Endodermal cell (in vitro differentiated cells): Measurements from ENCODE around the gene SGF29. TPM values are rescaled to one million over a fixed set of nuclear protein-coding genes. Genes with fewer than 3 reads are reported as not detected.
"Not testable (repeated sequence)": the region's sequence is repeated elsewhere in the genome, so short reads cannot be mapped to it uniquely, and the experiment has no call there.

Source experiments
- DNase-seq: peaks from one replicate; pipeline ENCODE4 v3.0.0-alpha.2; 2017
- H3K27ac ChIP-seq: 2 replicates; pipeline ENCODE4 v1.5.1; 2013; ENCODE audit warnings: mild to moderate bottlenecking, low read depth, low read length, moderate library complexity
- H3K27me3 ChIP-seq: 2 replicates; pipeline ENCODE4 v1.6.1; 2013; ENCODE audit warnings: mild to moderate bottlenecking, low read length, moderate library complexity; ENCODE audit not compliant: insufficient read depth, control insufficient read depth, poor library complexity, severe bottlenecking
- H3K36me3 ChIP-seq: 2 replicates; pipeline ENCODE4 v1.7.0; 2013; ENCODE audit warnings: mild to moderate bottlenecking, low read length, moderate library complexity; ENCODE audit not compliant: control insufficient read depth, insufficient read depth
- H3K4me1 ChIP-seq: one replicate; pipeline ENCODE4 v1.7.0; 2013; ENCODE audit warnings: low read length; ENCODE audit not compliant: control insufficient read depth, insufficient read depth
- H3K4me3 ChIP-seq: 2 replicates; pipeline ENCODE4 v1.5.1; 2013; ENCODE audit warnings: mild to moderate bottlenecking, low read length, moderate library complexity
- H3K9ac ChIP-seq: 2 replicates; pipeline ENCODE4 v1.6.1; 2013; ENCODE audit warnings: mild to moderate bottlenecking, low read length, moderate library complexity; ENCODE audit not compliant: poor library complexity, severe bottlenecking; ENCODE audit errors: extremely low read depth
- H3K9me3 ChIP-seq: 2 replicates; pipeline ENCODE4 v1.6.1; 2013; ENCODE audit warnings: mild to moderate bottlenecking, low read length, moderate library complexity; ENCODE audit not compliant: control insufficient read depth
- H3K27ac Mint-ChIP-seq: 2 replicates; pipeline ENCODE4 v1.8.0; 2020; ENCODE audit warnings: mixed read lengths
- H3K27me3 Mint-ChIP-seq: 2 replicates; pipeline ENCODE4 v1.8.0; 2021; ENCODE audit warnings: mild to moderate bottlenecking, mixed read lengths; ENCODE audit not compliant: insufficient read depth
- H3K36me3 Mint-ChIP-seq: 2 replicates; pipeline ENCODE4 v1.8.0; 2020; ENCODE audit warnings: low read depth, mixed read lengths
- H3K4me1 Mint-ChIP-seq: 2 replicates; pipeline ENCODE4 v1.8.0; 2020; ENCODE audit warnings: mixed read lengths
- H3K4me3 Mint-ChIP-seq: 2 replicates; pipeline ENCODE4 v1.8.0; 2020; ENCODE audit warnings: mild to moderate bottlenecking, moderate library complexity, mixed read lengths
- H3K9me3 Mint-ChIP-seq: 2 replicates; pipeline ENCODE4 v1.8.0; 2020; ENCODE audit warnings: mild to moderate bottlenecking, mixed read lengths
- WGBS, 2 experiments: methylation state at CpG; one replicate each; pipeline versions ENCODE4 v1.1.5 to v1.1.7; 2013; ENCODE audit warnings: missing lambda C conversion rate in 2 of 2, mixed read lengths in 1 of 2; ENCODE audit not compliant: insufficient coverage in 1 of 2, insufficient read length in 1 of 2; 5-methylcytosine and 5-hydroxymethylcytosine counted together
- total RNA-seq, 2 donors: library from RNA; stranded (reverse); fragmentation: NEBNext Ultra II Directional in 1 of 2; extraction: Animal tissue kit (Norgen Biotek cat#: 25700) in 1 of 2; gene quantifications; 2 replicates in 1 of 2; 3 replicates in 1 of 2; pipeline ENCODE4 v1.2.1, GENCODE V29; 2021
- TF ChIP-seq, protein P1 (sequence below): fragments of 200-600 bp; sonication (generic); conservative IDR thresholded peaks from 2 replicates; pipeline ENCODE4 v1.5.0; 2021; ENCODE audit warnings: antibody characterized with exemption, mild to moderate bottlenecking

SGF29 gene
- total RNA-seq, 2 donors from 2014 or later: 16.5 to 18.9 TPM

DNA sequence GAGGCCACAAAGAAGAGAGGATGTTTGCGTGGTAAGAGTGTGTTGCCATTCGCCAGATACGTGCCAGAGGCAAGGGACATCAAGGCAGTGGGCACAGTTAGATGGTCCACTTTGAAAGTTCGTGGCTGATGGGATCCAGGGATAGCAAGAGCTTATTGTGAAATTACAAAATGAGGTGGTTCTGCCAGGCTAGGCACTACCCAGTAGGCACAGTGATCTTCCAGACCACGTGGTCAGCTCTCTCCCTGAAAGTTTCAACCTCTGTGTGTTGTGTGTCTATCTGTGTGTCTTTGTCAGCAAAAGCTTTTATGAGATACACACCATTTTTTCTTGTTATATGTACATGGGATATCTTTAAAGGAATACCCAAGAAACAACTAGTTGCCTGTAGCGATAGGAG, 9.5 kb downstream of the SGF29 start:
- DNase-seq: no peak
- peaks cover 41% of the 10 kb centered on the region for H3K36me3 Mint-ChIP-seq
- H3K4me3 ChIP-seq: no peak overlapping the region
- peaks cover 9% of the 10 kb centered on the region for H3K9me3 ChIP-seq
- no peaks in the 10 kb centered on the region for H3K4me1 ChIP-seq
- peaks cover 23% of the 10 kb centered on the region for H3K9me3 Mint-ChIP-seq
- no peaks in the 10 kb centered on the region for H3K27me3 ChIP-seq
- no peak overlapping the region for H3K27ac Mint-ChIP-seq
- peaks cover 6% of the 10 kb centered on the region for H3K4me1 Mint-ChIP-seq
- H3K27me3 Mint-ChIP-seq: no peaks in the 10 kb centered on the region
- WGBS, 2 experiments: 87 to 94% methylated on average over 5 to 6 of the region's 6 CpGs
- no peak overlapping the region for H3K9ac ChIP-seq
- TF ChIP-seq, protein P1, sequence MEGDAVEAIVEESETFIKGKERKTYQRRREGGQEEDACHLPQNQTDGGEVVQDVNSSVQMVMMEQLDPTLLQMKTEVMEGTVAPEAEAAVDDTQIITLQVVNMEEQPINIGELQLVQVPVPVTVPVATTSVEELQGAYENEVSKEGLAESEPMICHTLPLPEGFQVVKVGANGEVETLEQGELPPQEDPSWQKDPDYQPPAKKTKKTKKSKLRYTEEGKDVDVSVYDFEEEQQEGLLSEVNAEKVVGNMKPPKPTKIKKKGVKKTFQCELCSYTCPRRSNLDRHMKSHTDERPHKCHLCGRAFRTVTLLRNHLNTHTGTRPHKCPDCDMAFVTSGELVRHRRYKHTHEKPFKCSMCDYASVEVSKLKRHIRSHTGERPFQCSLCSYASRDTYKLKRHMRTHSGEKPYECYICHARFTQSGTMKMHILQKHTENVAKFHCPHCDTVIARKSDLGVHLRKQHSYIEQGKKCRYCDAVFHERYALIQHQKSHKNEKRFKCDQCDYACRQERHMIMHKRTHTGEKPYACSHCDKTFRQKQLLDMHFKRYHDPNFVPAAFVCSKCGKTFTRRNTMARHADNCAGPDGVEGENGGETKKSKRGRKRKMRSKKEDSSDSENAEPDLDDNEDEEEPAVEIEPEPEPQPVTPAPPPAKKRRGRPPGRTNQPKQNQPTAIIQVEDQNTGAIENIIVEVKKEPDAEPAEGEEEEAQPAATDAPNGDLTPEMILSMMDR: no peak
- no peak overlapping the region for H3K4me3 Mint-ChIP-seq
- H3K27ac ChIP-seq: no peak overlapping the region
- peaks cover 9% of the 10 kb centered on the region for H3K36me3 ChIP-seq

DNA sequence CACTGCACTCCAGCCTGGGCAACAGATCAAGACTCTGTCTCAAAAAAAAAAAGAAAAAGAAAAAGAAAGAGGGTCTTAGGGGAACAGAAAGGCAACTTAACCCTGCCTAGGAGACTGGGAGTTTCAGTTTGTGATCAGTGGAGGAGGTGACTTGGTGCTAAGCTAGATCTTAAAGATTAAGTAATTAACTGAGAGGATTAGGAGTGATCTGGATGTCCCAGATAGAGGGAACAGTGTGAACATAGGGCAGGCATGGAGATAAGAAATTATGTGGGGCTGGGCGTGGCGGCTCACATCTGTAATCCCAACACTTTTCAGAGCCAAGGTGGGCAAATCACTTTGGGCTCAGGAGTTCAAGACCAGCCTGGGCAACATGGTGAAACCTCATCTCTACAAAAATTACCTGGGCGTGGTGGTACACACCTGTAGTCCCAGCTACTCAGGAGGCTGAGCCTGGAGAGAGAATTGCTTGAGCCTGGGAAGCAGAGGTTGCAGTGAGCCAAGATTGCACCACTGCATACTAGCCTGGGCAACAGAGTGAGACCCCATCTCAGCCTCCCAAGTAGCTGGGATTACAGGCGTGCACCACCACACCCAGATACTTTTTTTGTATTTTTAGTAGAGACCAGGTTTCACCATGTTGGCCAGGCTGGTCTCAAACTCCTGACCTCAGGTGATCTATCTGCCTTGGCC, 12.7 kb downstream of the SGF29 start:
- not testable (repeated sequence) for H3K4me3 ChIP-seq, H3K4me1 Mint-ChIP-seq, H3K4me3 Mint-ChIP-seq, DNase-seq, H3K9me3 ChIP-seq, H3K27me3 Mint-ChIP-seq, H3K36me3 ChIP-seq, H3K27ac Mint-ChIP-seq, H3K27me3 ChIP-seq, H3K4me1 ChIP-seq, H3K9ac ChIP-seq, H3K27ac ChIP-seq
- 93 to 98% methylated on average over 3 to 4 of the region's 4 CpGs for WGBS, 2 experiments
- Mint-ChIP-seq H3K9me3 (peaks cover 19% of the 10 kb centered on the region), H3K36me3 (peaks cover 26% of the 10 kb centered on the region)

DNA sequence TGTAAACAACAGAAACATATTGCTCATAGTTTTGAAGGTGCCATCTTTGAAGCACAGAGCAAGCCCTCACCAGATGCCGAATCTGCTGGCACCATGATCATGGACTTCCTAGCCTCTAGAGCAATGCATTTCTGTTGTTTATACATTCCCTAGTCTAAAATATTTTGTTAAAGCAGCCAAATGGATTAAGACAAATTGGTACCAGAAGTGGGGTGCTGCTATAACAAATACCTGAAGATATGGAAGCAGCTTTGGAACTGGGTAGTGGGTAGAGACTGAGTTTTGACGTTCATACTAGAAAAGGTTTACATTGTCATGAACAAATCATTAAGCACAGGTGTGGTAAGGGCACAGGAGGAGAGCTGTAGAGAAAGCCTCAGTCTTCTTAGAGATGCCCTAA, 13.6 kb downstream of the SGF29 start:
- Histone ChIP-seq H3K4me1 (no peaks in the 10 kb centered on the region), H3K27me3 (no peaks in the 10 kb centered on the region), H3K9me3 (peaks cover 9% of the 10 kb centered on the region), H3K36me3 (no peaks in the 10 kb centered on the region), H3K4me3 (peak overlapping the region; percentile 2), H3K9ac (no peak overlapping the region), H3K27ac (no peak overlapping the region)
- Mint-ChIP-seq H3K4me3 (no peak overlapping the region), H3K9me3 (peaks cover 18% of the 10 kb centered on the region), H3K27ac (no peak overlapping the region), H3K4me1 (no peaks in the 10 kb centered on the region), H3K36me3 (peaks cover 23% of the 10 kb centered on the region), H3K27me3 (no peaks in the 10 kb centered on the region)
- WGBS, 2 experiments: 90 to 98% methylated on average over 2 of the region's 2 CpGs
- TF ChIP-seq, protein P1: no peak
- DNase-seq: no peak

DNA sequence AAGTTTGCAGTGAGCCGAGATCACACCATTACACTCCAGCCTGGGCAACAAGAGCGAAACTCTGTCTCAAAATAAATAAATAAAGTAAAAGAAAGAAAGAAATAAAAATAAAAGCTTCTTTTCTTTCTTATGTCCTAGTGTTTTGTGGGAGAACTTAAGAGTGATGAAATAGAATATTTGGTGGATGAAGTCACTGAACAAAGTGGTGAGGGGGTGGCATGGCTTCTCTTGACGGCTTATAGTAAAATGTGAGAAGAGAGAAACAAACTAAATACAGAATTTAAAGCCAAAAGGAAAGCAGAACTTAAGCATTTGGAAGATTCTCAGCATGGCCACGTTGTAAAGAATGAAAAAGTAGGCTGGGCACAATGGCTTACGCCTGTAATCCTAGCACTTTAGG, 15.3 kb downstream of the SGF29 start:
- Mint-ChIP-seq H3K27ac (no peak overlapping the region), H3K36me3 (peaks cover 23% of the 10 kb centered on the region), H3K27me3 (no peaks in the 10 kb centered on the region), H3K4me3 (no peak overlapping the region), H3K9me3 (peaks cover 18% of the 10 kb centered on the region), H3K4me1 (peaks cover 15% of the 10 kb centered on the region)
- no peak overlapping the region for H3K27ac ChIP-seq
- peaks cover 9% of the 10 kb centered on the region for H3K9me3 ChIP-seq
- no peaks in the 10 kb centered on the region for H3K36me3 ChIP-seq
- WGBS, 2 experiments: 90 to 100% methylated on average over 3 of the region's 5 CpGs
- TF ChIP-seq, protein P1: no peak
- H3K27me3 ChIP-seq: no peaks in the 10 kb centered on the region
- no peak for DNase-seq
- H3K4me3 ChIP-seq: no peak overlapping the region
- H3K4me1 ChIP-seq: no peaks in the 10 kb centered on the region
- H3K9ac ChIP-seq: no peak overlapping the region
